Fibroblast of the aortic adventitia (primary cell): ENCODE data around the gene ARHGEF7. TPM values are rescaled to one million over a fixed set of nuclear protein-coding genes. Genes with fewer than 3 reads are reported as not detected.

ENCODE experiments used
- DNase-seq: peaks from one replicate; pipeline ENCODE4 v3.0.0-alpha.2; 2010; ENCODE audit warnings: low read depth
- H3K4me3 ChIP-seq: 2 replicates; pipeline ENCODE4 v1.5.1; 2011; ENCODE audit warnings: low read depth, mild to moderate bottlenecking, control low read depth, low read length, moderate library complexity
- CTCF ChIP-seq: IDR thresholded peaks from 2 replicates; pipeline ENCODE4 v1.5.1; 2011; ENCODE audit warnings: mild to moderate bottlenecking, low read length, control low read depth, inconsistent platforms; ENCODE audit not compliant: insufficient read depth
- total RNA-seq: library from RNA; depleted of rRNA; stranded (reverse); fragments of >200 nt; gene quantifications from 2 replicates; pipeline ENCODE4 v1.2.3, GENCODE V29; 2012; ENCODE audit warnings: low replicate concordance

Gene ARHGEF7
- total RNA-seq, 1 donor: 35.9 TPM

GRCh38 chr13:111093136-111093535 lies 22.0 kb upstream of the ARHGEF7 start:
- no peak for TF ChIP-seq CTCF
- DNase-seq: no peak
- H3K4me3 ChIP-seq: no peak overlapping the region

- TF ChIP-seq CTCF: no peak
- H3K4me3 ChIP-seq: no peak overlapping the region
- DNase-seq: no peak
Observed at GRCh38 chr13:111093634-111094033, 21.5 kb upstream of the ARHGEF7 start.

GRCh38 chr13:111095031-111095840 lies 19.9 kb upstream of the ARHGEF7 start:
- no peak for DNase-seq
- no peak overlapping the region for H3K4me3 ChIP-seq
- TF ChIP-seq CTCF: no peak

GRCh38 chr13:111095911-111096501 lies 19.1 kb upstream of the ARHGEF7 start:
- H3K4me3 ChIP-seq: no peak overlapping the region
- no peak for DNase-seq
- TF ChIP-seq CTCF: no peak

GRCh38 chr13:111099290-111099689 lies 15.8 kb upstream of the ARHGEF7 start:
- no peak for TF ChIP-seq CTCF
- no peak overlapping the region for H3K4me3 ChIP-seq
- DNase-seq: no peak

GRCh38 chr13:111110054-111110453 lies 5.1 kb upstream of the ARHGEF7 start:
- no peak for DNase-seq
- H3K4me3 ChIP-seq: no peak overlapping the region
- no peak for TF ChIP-seq CTCF
